Measurements from ENCODE around the gene LATS2.
"Not testable (repeated sequence)": the region's sequence is repeated elsewhere in the genome, so short reads cannot be mapped to it uniquely, and the experiment has no call there.

Gene LATS2

DNA sequence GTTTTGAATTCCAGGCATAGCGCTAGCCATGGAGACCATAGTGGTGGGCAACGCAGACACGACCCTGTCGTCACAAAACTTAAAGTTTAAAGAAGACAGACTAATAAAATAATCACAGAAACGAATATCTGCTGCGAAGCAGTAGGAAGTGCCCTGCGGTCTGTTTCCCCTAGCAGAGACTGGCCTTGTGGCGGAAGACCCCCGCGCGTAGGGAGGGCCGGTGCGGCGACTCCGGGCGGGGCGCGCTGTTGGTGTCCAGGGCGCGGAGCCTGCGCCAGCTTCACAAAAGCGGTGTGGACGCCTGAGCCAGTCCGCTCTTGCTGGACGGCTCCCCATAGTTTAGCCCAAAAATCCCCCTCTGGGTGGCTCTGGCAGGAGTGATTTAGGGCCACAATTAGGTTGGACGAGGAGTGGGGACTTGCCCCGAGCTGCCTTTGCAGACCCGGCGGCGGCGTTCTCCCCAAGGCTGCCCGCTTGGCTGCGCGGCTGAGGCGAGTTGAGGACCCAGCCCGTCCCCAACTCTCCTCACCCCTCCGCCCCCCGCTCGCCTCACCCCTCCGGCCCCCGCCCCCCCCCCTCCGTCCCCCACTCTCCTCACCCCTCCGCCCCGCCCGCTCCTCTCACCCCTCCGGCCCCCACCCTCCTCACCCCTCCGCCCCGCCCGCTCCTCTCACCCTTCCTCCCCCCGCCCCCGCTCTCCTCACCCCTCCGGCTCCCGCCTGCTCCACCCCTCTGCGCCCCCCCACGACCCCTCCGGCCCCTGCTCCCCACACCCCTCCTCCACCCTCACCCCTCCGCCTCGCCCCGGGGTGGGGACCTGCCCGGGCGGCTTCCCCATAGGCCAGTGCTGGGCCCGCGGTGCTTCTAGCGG, 14.2 kb upstream of the LATS2 start:
- in situ Hi-C loops (cut with MboI; ENCODE audit: low sequenced_read_pairs), result no loop called here

DNA sequence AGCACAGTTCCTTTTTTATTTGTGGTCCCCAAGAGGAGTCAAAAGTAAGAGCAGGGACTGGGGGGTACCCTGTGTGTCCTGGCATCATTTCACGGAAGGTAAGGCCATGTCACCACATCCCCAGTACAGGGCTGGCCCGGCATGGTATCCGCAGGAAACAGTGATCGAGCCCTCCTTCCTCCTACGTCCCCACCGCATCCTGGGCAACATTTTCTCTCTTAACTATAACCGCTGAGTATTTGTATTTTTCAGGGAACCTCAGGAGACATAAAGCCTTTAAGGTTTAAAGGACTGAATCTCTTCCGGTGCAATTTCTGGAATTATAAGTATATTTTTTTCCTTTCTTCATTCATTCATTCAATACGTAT, 13.6 kb upstream of the LATS2 start:
- in situ Hi-C loops (cut with MboI; ENCODE audit: low sequenced_read_pairs), result no loop called here

DNA sequence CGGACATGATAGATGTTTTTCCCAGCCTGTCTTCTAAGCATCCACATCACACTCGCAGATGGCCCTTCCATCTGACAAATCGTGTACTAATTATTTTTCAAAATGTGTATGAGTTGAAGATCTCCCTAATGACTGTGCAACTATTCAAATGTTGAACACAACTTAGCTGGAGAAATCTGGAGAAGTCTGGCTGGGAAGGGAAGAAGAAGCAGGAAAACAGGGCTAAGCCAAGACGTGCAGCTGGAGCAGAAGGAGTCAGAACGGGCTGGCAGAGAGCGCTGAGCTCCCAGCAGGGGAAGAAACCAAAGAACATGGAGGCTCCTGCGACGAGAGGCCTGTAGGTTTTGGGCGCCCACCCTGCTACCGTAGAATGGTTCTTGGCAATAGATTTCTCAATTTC, 13.2 kb upstream of the LATS2 start:
- in situ Hi-C loops (cut with MboI; ENCODE audit: low sequenced_read_pairs), result no loop called here

DNA sequence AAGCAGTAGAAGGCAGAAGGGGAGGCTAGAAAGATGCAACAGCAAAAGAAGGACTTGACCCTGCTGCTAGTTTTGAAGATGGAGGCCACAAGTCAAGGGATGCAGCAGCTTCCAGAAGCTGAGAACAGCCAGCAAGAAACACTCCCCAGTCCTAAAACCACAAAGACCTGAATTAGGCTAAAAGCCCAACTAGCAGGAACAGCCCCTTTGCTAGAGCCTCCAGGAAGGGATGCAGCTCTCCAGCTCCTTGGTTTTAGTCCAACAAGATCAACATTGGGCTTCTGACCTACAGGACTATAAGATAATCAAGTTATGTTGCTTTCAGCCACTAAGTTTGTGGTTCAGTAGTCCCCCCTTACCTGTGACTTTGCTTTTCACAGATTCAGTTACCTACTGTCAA, 10.5 kb upstream of the LATS2 start:
- in situ Hi-C loops (cut with MboI; ENCODE audit: low sequenced_read_pairs), result no loop called here

DNA sequence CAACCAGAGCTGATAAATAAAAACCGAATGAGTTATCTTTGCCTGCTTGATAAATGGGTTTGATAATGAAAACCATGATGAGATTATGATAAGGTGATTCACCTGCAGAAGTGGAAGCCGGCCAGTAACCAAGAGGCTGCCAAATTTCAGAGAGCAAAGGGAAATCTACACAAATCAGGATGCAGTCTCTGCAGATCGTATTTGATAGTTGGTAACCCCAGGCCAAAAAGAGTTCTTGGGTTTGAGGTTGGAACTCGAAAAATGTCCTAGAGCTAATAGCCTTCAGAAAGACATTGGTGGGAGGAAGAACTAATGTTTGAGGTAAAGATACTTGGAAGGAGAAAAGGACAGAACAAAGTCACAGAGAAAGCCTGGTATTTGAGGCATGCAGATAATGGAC, 9.6 kb upstream of the LATS2 start:
- in situ Hi-C loops (cut with MboI; ENCODE audit: low sequenced_read_pairs), result no loop called here

DNA sequence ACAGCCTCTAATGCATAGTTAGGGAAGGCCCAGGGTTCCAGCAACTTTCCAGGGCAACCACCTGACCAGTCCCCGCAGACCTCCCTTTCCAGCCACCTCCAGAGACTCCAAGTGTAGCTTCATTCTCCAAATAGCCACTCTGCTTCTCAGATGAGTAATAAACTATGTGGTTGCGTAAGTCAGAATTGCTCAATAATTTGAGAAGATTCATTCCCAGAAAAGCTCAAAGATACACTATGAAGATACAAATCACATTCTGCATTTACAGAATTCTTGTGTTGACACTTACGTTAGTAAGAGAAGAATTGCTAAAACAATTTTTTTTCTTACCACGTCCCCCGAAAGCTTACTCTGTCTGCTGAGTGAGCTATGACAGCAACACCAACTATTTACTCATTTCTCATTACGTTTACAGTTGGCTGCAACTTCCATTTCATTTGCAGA, 8.2 kb upstream of the LATS2 start:
- in situ Hi-C loops (cut with MboI; ENCODE audit: low sequenced_read_pairs), result no loop called here

DNA sequence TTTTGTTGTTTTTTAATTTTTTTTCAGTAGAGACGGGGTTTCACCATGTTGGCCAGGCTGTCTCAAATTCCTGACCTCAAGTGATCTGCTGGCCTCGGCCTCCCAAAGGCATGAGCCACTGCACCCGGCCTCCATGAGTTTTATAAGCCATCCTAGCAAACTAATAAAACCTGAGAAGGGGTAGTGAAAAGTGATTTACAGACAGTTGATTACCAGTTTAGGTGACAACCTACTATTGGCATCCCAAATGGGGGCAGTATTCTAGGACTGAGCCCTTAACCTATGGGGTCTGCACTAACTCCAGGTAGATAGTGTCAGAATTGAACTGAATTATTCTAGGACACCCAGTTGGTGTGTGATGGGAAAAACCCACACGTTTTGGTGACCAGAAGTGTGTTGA, 6.5 kb upstream of the LATS2 start:
- in situ Hi-C loops (cut with MboI; ENCODE audit: low sequenced_read_pairs), result no loop called here

DNA sequence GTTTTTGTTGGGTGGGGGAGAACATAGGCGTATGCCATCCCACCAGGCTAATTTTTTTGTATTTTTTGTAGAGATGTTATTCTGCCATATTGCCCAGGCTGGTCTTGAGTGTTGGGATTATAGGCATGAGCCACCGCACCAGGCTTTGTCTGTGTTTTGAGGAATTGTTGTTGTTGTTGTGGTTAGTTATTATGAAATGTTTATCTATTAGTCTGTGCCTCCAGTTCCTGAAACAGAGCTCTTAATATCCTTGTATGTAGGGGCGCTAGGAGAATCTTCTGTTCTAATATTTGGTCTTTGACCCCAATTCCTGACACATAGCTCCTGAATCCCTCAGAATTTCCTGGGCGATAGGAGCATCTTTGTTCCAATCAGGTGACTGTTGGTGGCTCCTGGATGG, 5.6 kb upstream of the LATS2 start:
- in situ Hi-C loops (cut with MboI; ENCODE audit: low sequenced_read_pairs), result no loop called here

DNA sequence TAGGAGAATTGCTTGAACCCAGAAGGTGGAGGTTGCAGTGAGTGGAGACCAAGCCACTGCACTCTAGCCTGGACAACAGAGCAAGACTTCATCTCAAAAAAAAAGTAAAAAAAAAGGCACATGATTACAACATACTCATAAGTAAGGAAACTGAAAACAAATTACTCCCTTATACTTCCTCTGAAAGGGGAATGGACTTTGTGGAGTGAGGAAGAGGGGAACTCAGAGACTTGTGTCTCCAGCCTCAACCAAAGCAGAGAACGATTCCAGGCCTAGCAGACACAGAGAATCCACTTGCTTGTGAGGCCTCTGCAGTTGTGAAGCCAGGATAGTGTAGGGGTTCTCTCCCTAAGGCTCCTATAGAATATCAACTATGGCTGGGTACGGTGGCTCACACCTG, 4.3 kb upstream of the LATS2 start:
- in situ Hi-C loops (cut with MboI; ENCODE audit: low sequenced_read_pairs), result no loop called here

DNA sequence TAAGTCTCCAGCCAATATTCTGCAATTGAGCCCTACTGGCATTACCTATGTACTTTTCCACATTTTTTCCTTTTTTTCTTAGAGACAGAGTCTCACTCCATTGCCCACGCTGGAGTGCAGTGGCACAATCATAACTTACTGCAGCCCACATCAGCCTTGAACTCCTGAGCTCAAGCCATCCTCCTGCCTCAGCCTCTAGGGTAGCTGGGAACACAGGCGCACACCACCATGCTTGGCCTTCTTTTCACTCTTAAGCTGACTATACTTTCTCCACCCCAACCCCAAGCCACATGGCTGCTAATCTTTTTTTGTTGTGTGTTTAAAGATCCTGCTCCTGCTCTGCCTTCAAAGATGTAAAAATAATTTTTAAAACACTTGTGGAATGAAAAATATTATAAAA, 1.6 kb upstream of the LATS2 start:
- in situ Hi-C loops (cut with MboI; ENCODE audit: low sequenced_read_pairs), result no loop called here

DNA sequence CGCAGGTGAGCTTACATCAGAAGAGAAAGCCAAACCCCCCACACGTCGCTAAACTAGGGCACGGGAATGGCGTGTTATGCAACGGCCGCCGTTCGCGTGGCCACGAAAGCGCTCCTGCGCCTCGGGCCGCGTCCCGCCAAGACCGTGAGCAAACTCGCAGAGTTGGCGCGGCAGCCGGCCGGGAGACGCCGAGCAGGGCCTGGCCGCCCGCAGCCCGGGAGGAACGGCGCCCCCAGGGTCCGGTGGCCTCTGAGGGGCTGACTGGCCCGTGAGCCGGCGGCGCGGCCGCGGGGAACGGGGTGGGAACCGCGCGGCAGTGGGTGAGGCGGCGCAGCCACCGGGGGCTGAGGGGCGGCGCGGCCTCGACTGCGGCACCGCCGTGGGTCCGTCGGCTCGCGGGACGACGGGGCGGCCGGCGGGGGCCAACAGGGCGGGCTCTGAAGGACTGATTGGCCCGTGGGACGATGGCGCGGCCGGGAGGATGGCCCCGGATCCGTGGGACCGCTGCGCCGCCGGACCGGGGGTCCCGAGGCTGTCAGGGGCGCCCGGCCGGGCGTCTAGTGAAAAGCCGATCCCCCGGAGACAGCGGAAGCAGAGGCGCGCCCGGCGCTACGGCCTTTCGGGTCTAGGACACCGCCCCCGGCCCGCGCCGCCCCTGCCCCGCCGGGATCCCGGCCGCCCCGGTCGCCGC, 903 bp downstream of the LATS2 start:
- in situ Hi-C loops (cut with MboI; ENCODE audit: low sequenced_read_pairs), result no loop called here

DNA sequence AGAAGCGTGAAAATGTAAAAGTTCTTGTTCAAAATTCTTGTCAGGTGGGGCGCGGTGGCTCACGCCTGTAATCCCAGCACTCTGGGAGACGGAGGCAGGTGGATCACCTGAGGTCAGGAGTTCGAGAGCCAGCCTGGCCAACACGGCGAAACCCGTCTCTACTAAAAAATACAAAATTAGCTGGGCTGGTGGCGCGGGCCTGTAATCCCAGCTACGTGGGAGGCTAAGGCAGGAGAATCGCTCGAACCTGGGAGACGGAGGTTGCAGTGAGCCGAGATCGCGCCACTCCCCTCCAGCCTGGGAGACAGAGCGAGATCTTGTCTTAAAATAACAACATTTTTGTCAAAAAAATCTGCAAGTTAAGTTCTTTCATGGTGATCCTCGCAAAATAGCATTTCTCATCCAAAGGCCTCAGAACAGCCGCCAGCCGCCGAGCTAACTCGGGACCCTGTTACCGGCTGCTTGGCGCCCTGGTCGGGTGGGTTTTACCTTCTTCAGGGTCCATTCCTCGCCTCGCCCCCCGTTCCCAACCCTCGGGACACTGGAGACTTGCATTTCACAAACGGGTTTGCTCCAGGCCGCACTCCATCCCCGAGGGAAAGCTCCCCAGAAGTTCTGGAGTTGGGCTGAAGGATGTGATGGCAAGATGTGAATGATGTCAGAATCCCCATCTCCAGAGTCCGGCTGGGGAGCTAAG, 1.6 kb downstream of the LATS2 start:
- in situ Hi-C loops (cut with MboI; ENCODE audit: low sequenced_read_pairs), result no loop called here

DNA sequence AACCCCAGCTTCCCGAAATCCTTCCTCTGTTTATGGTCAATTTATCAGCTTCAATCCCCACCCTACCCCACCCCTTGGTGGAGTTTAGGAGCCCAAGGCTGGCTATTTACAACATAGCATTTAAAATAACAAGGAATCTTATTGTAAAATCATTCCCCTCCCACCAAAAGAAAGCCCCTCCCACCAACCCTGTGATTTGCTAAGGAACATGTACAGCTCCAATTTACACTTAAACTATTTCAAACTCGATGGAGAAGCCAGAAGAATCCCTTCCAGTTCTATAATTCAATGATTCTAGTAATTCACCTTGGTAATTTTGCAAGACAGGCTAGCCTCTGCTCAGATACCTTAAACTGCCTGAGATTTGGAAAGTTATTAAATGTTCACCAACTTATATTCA, 3.0 kb downstream of the LATS2 start:
- in situ Hi-C loops (cut with MboI; ENCODE audit: low sequenced_read_pairs), result no loop called here

DNA sequence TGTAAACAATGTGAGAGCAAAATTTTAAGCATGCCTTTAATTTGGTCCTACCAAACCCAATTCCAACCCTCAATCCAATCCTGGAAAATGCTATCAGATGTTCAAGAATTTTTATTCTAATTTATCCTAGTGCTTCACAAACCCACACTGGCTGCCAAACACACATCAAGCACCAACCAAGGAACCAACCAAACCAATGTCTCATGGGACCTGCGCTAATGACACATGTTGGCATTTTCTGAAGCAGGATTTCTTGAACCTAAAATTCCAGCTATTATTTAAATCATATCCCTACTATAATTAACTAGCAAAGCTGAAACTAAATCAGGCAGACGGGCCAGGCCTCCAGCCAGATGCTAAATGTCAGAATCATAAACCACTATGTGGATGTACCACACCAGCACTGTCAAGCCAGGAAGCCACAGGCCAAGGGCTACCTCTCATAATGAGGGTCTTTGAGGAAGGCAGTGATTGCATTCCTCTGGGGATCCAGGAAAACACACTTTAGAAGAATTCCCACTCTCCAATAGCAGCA, 5.8 kb downstream of the LATS2 start:
- in situ Hi-C loops (cut with MboI; ENCODE audit: low sequenced_read_pairs), result no loop called here

DNA sequence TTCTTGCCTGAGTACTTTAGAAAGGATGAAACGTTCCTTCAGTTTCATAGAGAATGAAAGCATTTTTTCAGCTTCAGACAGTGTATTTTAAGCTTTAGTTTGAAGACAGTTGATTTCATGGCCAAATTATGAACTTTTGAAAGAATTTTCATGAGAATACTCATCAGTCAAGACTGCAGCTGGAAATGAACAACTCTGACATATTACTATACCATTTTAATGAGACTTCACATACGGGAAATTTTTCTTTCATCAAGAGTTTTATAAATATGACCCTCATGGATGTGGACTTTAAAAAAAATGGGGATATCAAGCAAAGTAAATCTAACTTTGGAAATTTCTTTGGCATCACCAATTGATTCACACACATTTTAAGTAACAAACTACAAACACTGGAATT, 6.4 kb downstream of the LATS2 start:
- in situ Hi-C loops (cut with MboI; ENCODE audit: low sequenced_read_pairs), result no loop called here

DNA sequence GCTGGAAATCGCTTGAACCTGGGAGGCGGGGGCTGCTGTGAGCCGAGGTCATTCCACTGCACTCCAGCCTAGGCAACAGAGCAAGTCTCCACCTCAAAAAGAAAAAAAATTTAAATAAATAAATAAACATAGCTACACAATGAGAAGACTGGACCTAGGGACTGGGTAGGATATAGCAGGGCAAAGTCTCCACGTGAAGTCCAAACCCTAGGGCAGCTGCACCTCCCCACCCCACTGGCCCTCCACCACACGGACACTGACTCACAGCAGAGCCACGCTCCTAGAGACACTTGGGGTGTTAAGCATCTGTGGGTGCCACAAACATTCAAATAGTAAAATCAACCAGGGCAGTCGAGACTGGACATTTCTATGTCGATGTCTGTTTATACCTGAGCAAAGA, 7.1 kb downstream of the LATS2 start:
- in situ Hi-C loops (cut with MboI; ENCODE audit: low sequenced_read_pairs), result no loop called here

DNA sequence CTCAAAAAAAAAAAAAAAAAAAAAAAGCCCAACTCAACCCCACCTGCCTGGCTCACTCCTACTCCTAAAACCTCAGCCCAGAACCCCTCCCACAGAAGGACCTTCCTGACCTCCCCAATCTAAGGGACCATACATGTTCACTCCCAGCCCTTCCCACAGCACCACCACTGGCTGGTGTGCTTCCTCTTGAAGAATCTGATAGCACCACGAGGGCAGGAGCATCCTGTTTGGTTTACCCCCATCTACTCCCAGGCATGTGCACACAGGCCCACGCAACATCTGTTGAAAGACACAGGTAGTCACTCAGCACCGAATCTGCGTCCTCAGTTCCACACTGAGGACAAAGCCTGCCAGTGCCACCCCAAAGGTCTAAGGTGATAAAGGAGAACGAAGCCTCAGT, 8.2 kb downstream of the LATS2 start:
- in situ Hi-C loops (cut with MboI; ENCODE audit: low sequenced_read_pairs), result no loop called here

DNA sequence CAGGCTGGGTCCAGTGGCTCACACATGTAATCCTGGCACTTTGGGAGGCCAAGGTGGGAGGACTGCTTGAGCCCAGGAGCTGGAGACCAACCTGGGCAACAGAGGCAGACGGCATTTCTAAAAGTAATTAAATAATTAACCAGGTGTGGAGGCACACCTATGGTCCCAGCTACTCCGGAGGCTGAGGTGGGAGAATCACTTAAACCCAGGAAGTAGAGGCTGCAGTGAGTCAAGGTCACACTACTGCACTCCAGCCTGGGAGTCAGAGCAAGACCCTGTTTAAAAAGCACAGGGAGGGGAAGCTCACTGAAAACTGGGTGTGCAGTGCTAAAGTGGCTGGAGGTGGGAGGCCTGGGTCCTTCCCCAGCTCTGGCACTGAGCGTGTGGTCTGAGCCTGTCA, 9.7 kb downstream of the LATS2 start:
- in situ Hi-C loops (cut with MboI; ENCODE audit: low sequenced_read_pairs), result no loop called here

DNA sequence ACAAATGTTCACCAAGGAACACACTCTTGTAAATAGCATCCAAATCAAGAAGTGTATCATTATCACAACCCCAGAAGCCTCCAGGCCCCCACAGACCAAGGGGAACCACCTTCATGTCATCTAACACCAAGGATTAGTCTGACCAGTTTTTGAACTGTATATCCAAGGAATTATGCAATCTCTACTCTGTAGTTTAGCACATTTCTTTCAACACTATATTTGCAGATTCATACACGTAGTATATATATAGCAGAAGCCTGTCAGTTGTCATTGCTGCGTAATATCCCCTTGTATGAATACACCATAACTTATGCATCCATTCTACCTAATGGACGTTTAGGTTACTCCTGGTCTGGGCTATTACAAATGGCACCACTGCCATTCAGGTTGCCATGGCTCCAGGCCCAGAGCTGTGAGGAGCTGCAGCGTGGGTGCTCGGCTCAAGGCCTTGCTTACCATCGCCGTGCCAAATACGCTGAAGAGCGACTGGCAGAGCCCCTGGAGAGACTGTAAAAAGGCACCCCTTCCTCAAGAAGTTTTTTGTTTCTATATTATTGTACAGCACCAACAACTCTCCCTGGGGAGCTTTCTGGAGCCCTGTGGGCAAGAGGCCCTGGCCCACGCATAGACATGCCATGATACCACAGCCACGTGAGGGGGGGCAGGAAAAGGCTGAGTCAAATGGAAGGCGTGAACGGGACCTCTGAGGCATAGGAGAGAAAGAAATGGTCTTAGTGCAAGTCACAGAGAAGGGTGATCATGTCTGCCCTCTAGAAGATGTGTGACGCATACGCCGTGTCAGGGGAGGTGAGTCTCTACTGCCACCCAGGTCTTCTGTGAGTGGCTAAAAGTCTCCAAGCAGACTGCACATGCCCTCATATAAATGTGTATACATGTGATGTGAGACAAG, 10.8 kb downstream of the LATS2 start:
- in situ Hi-C loops (cut with MboI; ENCODE audit: low sequenced_read_pairs), result no loop called here

DNA sequence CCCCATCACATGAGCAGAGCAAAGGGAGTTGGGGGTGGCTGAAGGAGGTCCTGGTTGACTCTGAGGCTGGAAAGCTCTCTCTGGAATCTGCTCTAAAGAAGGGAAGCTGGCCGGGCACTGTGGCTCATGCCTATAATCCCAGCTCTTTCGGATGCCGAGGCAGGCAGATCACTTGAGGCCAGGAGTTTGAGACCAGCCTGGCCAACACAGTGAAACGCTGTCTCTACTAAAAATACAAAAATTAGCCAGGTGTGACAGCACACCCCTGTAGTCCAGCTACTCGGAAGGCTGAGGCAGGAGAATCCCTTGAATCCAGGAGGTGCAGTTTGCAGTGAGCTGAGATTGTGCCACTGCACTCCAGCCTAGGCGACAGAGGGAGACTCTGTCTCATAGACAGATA, 11.7 kb downstream of the LATS2 start:
- in situ Hi-C loops (cut with MboI; ENCODE audit: low sequenced_read_pairs), result not testable (repeated sequence)

Data from HL-60/S4 treated with retinoic acid at 250 ng/mL for 4 days and 3 days (cell line).